HCT116 (cell line): Measurements from ENCODE around the gene PLK5.

Experiments used
- ATF3 ChIP-seq: IDR thresholded peaks from 2 replicates; pipeline ENCODE4 v1.6.1; 2012
- CTCF ChIP-seq, 3 experiments: fragments of 200-600 bp in 1 of 3; sonication (generic) in 1 of 3; IDR thresholded peaks in 2 of 3; conservative IDR thresholded peaks in 1 of 3; 2 replicates each; pipeline ENCODE4 v1.5.1; 2012 to 2017; ENCODE audit warnings: low read depth in 2 of 3, low read length in 2 of 3, antibody characterized with exemption in 1 of 3, borderline replicate concordance in 1 of 3, control low read depth in 1 of 3, mild to moderate bottlenecking in 1 of 3, mixed read lengths in 1 of 3, mixed run types in 1 of 3, moderate library complexity in 1 of 3; ENCODE audit not compliant: insufficient read depth in 1 of 3
- EZH2 ChIP-seq: fragments of 200-600 bp; sonication (generic); IDR thresholded peaks from 2 replicates; pipeline ENCODE4 v1.6.1; 2017; ENCODE audit warnings: antibody characterized with exemption, mixed run types
- POLR2A ChIP-seq: IDR thresholded peaks from 2 replicates; pipeline ENCODE4 v1.7.0; 2011; ENCODE audit warnings: borderline replicate concordance; ENCODE audit not compliant: insufficient read depth, insufficient read length; ENCODE audit errors: extremely low read depth
- POLR2AphosphoS5 ChIP-seq: IDR thresholded peaks from 2 replicates; pipeline ENCODE4 v1.6.1; 2011; ENCODE audit warnings: mild to moderate bottlenecking, low read depth, low read length, moderate library complexity
- RAD21 ChIP-seq: IDR thresholded peaks from 2 replicates; pipeline ENCODE4 v1.6.1; 2012; ENCODE audit warnings: low read depth, mild to moderate bottlenecking
- REST ChIP-seq: IDR thresholded peaks from 2 replicates; pipeline ENCODE4 v1.6.1; 2012; ENCODE audit warnings: low read depth
- SIN3A ChIP-seq: IDR thresholded peaks from 2 replicates; pipeline ENCODE4 v1.6.1; 2012; ENCODE audit warnings: low read depth
- ZNF274 ChIP-seq: fragments of 200-500 bp; sonication (Bioruptor generic); IDR thresholded peaks from 2 replicates; pipeline ENCODE4 v1.6.1; 2014; ENCODE audit warnings: mild to moderate bottlenecking, low read depth, low read length, inconsistent platforms

- TF ChIP-seq CTCF (IDR thresholded peaks at IDR 0.05 in 2 of 3, conservative IDR thresholded peaks at IDR 0.05 in 1 of 3; ENCODE audit: borderline replicate concordance in 1 of 3, insufficient read depth in 1 of 3, low read depth in 2 of 3, low read length in 2 of 3) (no peak), POLR2A (no peak), EZH2 (no peak), ZNF274 (no peak), ATF3 (no peak), REST (no peak), RAD21 (no peak), POLR2AphosphoS5 (no peak), SIN3A (no peak)
These were observed 39.9 kb upstream of the PLK5 start for GRCh38 chr19:1483979-1484428.
